Kidney (tissue), 14 donors: ENCODE results near the gene SQSTM1. TPM values are rescaled to one million over a fixed set of nuclear protein-coding genes. Genes with fewer than 3 reads are reported as not detected.
"Not testable (repeated sequence)": the region's sequence is repeated elsewhere in the genome, so short reads cannot be mapped to it uniquely, and the experiment has no call there.

Source experiments
- DNase-seq, 5 donors: peaks; one replicate each; pipeline ENCODE4 v3.0.0-alpha.2; 2013 to 2020
- FAIRE-seq: peaks from 2 replicates; lab custom pipeline; 2012; peaks lifted over from hg19 to GRCh38; lab: Jason Lieb, UNC
- H3K27ac ChIP-seq, 2 donors: one replicate each; pipeline ENCODE4 v1.7.0; 2013; ENCODE audit warnings: low read depth in 2 of 2, low read length in 2 of 2, inconsistent platforms in 1 of 2
- H3K27me3 ChIP-seq: one replicate; pipeline ENCODE4 v1.7.1; 2013; ENCODE audit warnings: low read length, inconsistent platforms; ENCODE audit not compliant: control insufficient read depth, insufficient read depth
- H3K36me3 ChIP-seq, 3 donors: one replicate each; pipeline versions ENCODE4 v1.7.0 to v1.7.1; 2013; ENCODE audit warnings: low read length in 3 of 3, control low read depth in 1 of 3, inconsistent platforms in 1 of 3; ENCODE audit not compliant: insufficient read depth in 3 of 3, control insufficient read depth in 2 of 3
- H3K4me1 ChIP-seq, 3 donors: one replicate each; pipeline versions ENCODE4 v1.7.0 to v1.7.1; 2013; ENCODE audit warnings: low read length in 3 of 3, inconsistent platforms in 1 of 3, low read depth in 1 of 3; ENCODE audit not compliant: control insufficient read depth in 2 of 3, insufficient read depth in 2 of 3
- H3K4me3 ChIP-seq, 3 donors: one replicate each; pipeline versions ENCODE4 v1.7.0 to v1.8.1; 2013; ENCODE audit warnings: low read length in 3 of 3, control low read depth in 1 of 3, inconsistent platforms in 1 of 3
- H3K9ac ChIP-seq, 3 donors: one replicate each; pipeline versions ENCODE4 v1.7.0 to v1.7.1; 2013; ENCODE audit warnings: low read length in 3 of 3, control low read depth in 1 of 3, inconsistent platforms in 1 of 3
- H3K9me3 ChIP-seq, 3 donors: one replicate each; pipeline versions ENCODE4 v1.7.0 to v1.7.1; 2013; ENCODE audit warnings: low read length in 3 of 3, control low read depth in 1 of 3, inconsistent platforms in 1 of 3; ENCODE audit not compliant: control insufficient read depth in 2 of 3, insufficient read depth in 1 of 3
- CTCF ChIP-seq: IDR thresholded peaks from 3 replicates; pipeline ENCODE4 v1.5.1; 2012; ENCODE audit warnings: mild to moderate bottlenecking, moderate library complexity, borderline replicate concordance; ENCODE audit not compliant: insufficient read depth; ENCODE audit errors: extremely low read depth
- intact Hi-C: fragments of 100-400 bp; cut with DNase I; formaldehyde crosslinking; loops from one replicate; pipeline ENCODE4 v1.11.1; 2022
- polyA plus RNA-seq: library from polyadenylated mRNA; stranded (reverse); fragments of 350-450 nt; fragmentation: Illumina TruSeq; extraction: RNeasy Lipid Tissue Mini Kit (QIAGEN cat#74804); gene quantifications from one replicate; pipeline ENCODE4 v1.2.3, GENCODE V29; 2014; ENCODE audit warnings: low read depth, low replicate concordance; ENCODE audit not compliant: insufficient read depth
- total RNA-seq: library from RNA; stranded (reverse); fragmentation: NEBNext Ultra II Directional; extraction: Animal tissue kit (Norgen Biotek cat#: 25700); gene quantifications from one replicate; pipeline ENCODE4 v1.2.1, GENCODE V29; 2021
- donor health status: control.
- donor health status: control.
- donor health status: control.
- donor health status: control.
- donor health status: control.
- donor health status: DM: yes; HTN: yes; CAD: no.
- donor health status: Normal renal cell carcinoma (clear cell type).

The SQSTM1 gene
- total and polyA plus RNA-seq, 2 donors from 2014 or later = 249 to 309 TPM

GRCh38 chr5:179834120-179834519 is 13.4 kb downstream of the SQSTM1 start:
- intact Hi-C loops = no loop called here
- no peaks in the 10 kb centered on the region for H3K27me3 ChIP-seq
- H3K36me3 ChIP-seq = peaks cover 6 to 59% (median 52%) of the 10 kb centered on the region in 3 donors
- no peak overlapping the region for H3K27ac ChIP-seq
- DNase-seq = peak in 1 of 5 donors; percentile 16
- H3K9ac ChIP-seq = no peak overlapping the region
- H3K4me1 ChIP-seq = peaks cover 0 to 15% (median 3%) of the 10 kb centered on the region in 3 donors
- H3K4me3 ChIP-seq = no peak overlapping the region
- no peak for FAIRE-seq
- no peak for TF ChIP-seq CTCF
- no peaks in the 10 kb centered on the region for H3K9me3 ChIP-seq

GRCh38 chr5:179834871-179835270 is 14.2 kb downstream of the SQSTM1 start:
- H3K27me3 ChIP-seq, FAIRE-seq, intact Hi-C loops, H3K9me3 ChIP-seq, H3K4me3 ChIP-seq, H3K9ac ChIP-seq, H3K27ac ChIP-seq: not testable (repeated sequence)
- peak in 1 of 5 donors; percentile 52 for DNase-seq
- peaks cover 6 to 54% (median 47%) of the 10 kb centered on the region in 3 donors for H3K36me3 ChIP-seq
- H3K4me1 ChIP-seq = peaks cover 0 to 14% (median 3%) of the 10 kb centered on the region in 3 donors

- FAIRE-seq = no peak
- H3K27me3 ChIP-seq = no peaks in the 10 kb centered on the region
Measured at GRCh38 chr5:179836225-179837019, 15.7 kb downstream of the SQSTM1 start.

More at GRCh38 chr5:179836225-179837019, 15.7 kb downstream of the SQSTM1 start:
- Histone ChIP-seq H3K27ac (peak overlapping the region in 1 of 2 donors; percentile 71), H3K4me3 (no peak overlapping the region), H3K9ac (no peak overlapping the region), H3K36me3 (peaks cover 2 to 55% (median 39%) of the 10 kb centered on the region in 3 donors), H3K9me3 (no peaks in the 10 kb centered on the region), H3K4me1 (peaks cover 0 to 14% (median 0%) of the 10 kb centered on the region in 3 donors)
- no peak for TF ChIP-seq CTCF
- peak in 1 of 5 donors; percentile 84 for DNase-seq
- intact Hi-C loops = no loop called here
